Sigmoid colon (tissue), 7 donors: ENCODE data around the gene CASZ1. TPM values are rescaled to one million over a fixed set of nuclear protein-coding genes. Genes with fewer than 3 reads are reported as not detected.

Experiments
- DNase-seq: peaks from one replicate; pipeline ENCODE4 v3.0.0-alpha.2; 2019
- H3K27ac ChIP-seq, 4 donors: fragments of 200-600 bp; sonication (generic); one replicate each; pipeline ENCODE4 v1.5.1; 2016 to 2019; ENCODE audit warnings: mild to moderate bottlenecking in 1 of 4
- H3K27me3 ChIP-seq, 3 donors: fragments of 200-600 bp; sonication (generic); one replicate each; pipeline ENCODE4 v1.5.1; 2019; ENCODE audit warnings: mild to moderate bottlenecking in 1 of 3
- H3K36me3 ChIP-seq, 4 donors: fragments of 200-600 bp; sonication (generic); one replicate each; pipeline ENCODE4 v1.5.1; 2016 to 2019
- H3K4me1 ChIP-seq, 4 donors: fragments of 200-600 bp; sonication (generic); one replicate each; pipeline ENCODE4 v1.5.1; 2017 to 2019
- H3K4me3 ChIP-seq, 4 donors: fragments of 200-600 bp; sonication (generic); one replicate each; pipeline ENCODE4 v1.5.1; 2017 to 2019; ENCODE audit warnings: mild to moderate bottlenecking in 2 of 4, moderate library complexity in 1 of 4
- H3K9me3 ChIP-seq, 4 donors: fragments of 200-600 bp in 3 of 4; sonication (generic) in 3 of 4; one replicate each; pipeline versions ENCODE4 v1.5.1 to v1.6.1; 2013 to 2019
- EP300 ChIP-seq, 4 donors: sonication (generic); formaldehyde crosslinking; IDR thresholded peaks; one replicate each; pipeline ENCODE4 v1.6.1; 2017; ENCODE audit warnings: antibody characterized with exemption in 4 of 4
- POLR2A ChIP-seq, 2 donors: fragments of 450-650 bp; IDR thresholded peaks; one replicate each; pipeline ENCODE4 v1.6.1; 2016; ENCODE audit warnings: antibody characterized with exemption in 2 of 2, mild to moderate bottlenecking in 2 of 2, moderate library complexity in 2 of 2
- POLR2AphosphoS5 ChIP-seq, 4 donors: sonication (generic); formaldehyde crosslinking; IDR thresholded peaks; one replicate each; pipeline ENCODE4 v1.6.1; 2017; ENCODE audit warnings: antibody characterized with exemption in 4 of 4
- WGBS, 2 donors: extraction: QIAGEN DNeasy Blood & Tissue Kit; methylation state at CpG; one replicate each; pipeline ENCODE4 v1.1.7; 2013; 5-methylcytosine and 5-hydroxymethylcytosine counted together
- intact Hi-C: fragments of 100-400 bp; cut with DNase I; formaldehyde crosslinking; loops from one replicate; pipeline ENCODE4 v1.15.1; 2023
- polyA plus RNA-seq, 3 donors: library from polyadenylated mRNA; stranded (reverse); fragments of 200-250 nt; gene quantifications; one replicate each; pipeline ENCODE4 v1.2.3, GENCODE V29; 2013
- total RNA-seq, 4 donors: library from RNA; depleted of rRNA; stranded (reverse); fragments of >200 nt; gene quantifications; one replicate each; pipeline ENCODE4 v1.1.0, GENCODE V29; 2016
- TF ChIP-seq, protein P1 (sequence below), 4 experiments: fragments of 450-650 bp in 3 of 4; fragments of 200-600 bp in 1 of 4; IDR thresholded peaks; one replicate each; pipeline ENCODE4 v1.5.1; 2016 to 2019; ENCODE audit warnings: antibody characterized with exemption in 4 of 4, mild to moderate bottlenecking in 3 of 4, moderate library complexity in 2 of 4
- donor health status: healthy with polysubstance abuse.
- donor health status: Bipolar disorder and iron deficiency.
- donor health status: healthy.

Gene CASZ1
- total and polyA plus RNA-seq, 7 donors: 4.2 to 47.9 (median 23.6) TPM

DNA sequence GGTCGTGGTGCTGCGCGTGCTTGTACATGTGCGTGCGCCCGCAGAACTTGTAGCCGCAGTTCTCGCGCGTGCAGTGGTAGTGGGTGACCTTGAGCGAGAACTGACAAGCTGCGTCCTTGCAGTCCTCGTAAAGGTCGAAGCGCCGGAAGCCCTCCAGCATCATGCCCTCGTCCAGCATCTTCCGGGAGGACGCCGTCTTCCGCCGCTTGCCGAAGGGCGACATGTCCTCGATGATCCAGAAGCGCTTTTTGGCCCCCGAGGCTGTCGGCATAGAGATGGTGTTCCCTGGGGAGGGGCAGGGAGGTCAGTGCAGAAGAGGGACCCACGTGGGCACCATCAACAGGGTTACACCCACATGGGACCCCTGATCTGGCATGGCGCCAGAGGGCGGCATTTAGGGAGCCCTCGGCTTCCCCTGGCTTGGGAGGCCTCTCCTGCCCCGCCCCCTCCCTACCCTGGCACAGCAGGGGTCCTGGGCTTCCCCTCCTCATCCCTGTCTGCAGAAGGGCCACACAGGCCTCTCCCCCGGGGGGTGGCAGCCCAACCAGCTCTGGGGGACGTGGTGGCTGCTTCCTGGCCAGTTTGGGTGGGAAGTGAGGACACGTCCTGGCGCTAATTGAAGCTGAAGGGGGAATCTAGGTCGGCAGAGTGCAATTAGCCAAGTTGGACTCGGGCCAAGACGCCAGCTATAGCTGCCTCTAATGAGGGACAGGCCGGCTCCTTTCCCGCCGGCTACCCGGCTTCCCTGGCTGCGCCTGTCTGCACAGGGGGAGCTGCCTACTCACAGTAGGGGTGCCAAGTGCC, 156.5 kb downstream of the CASZ1 start:
- no peaks in the 10 kb centered on the region for H3K9me3 ChIP-seq
- TF ChIP-seq POLR2AphosphoS5 (IDR thresholded peaks at IDR 0.05) (peak in 2 of 4 donors; percentile 37 to 50), EP300 (IDR thresholded peaks at IDR 0.05) (no peak)
- DNase-seq: no peak
- H3K27me3 ChIP-seq: peaks cover 0 to 4% (median 0%) of the 10 kb centered on the region in 3 donors
- peaks cover 19 to 46% (median 26%) of the 10 kb centered on the region in 4 donors for H3K36me3 ChIP-seq
- H3K27ac ChIP-seq: peak overlapping the region; percentile 60 to 88 (median 81)
- intact Hi-C loops: loop anchor here (2.0 to 5.0 kb wide), 2 partner anchors 49 to 152 kb away; no protein-coding TSS in a partner anchor
- no peak overlapping the region for H3K4me3 ChIP-seq
- peaks cover 0 to 74% (median 61%) of the 10 kb centered on the region in 4 donors for H3K4me1 ChIP-seq
- 90 to 91% methylated on average over 45 of the region's 45 CpGs for WGBS, 2 donors

DNA sequence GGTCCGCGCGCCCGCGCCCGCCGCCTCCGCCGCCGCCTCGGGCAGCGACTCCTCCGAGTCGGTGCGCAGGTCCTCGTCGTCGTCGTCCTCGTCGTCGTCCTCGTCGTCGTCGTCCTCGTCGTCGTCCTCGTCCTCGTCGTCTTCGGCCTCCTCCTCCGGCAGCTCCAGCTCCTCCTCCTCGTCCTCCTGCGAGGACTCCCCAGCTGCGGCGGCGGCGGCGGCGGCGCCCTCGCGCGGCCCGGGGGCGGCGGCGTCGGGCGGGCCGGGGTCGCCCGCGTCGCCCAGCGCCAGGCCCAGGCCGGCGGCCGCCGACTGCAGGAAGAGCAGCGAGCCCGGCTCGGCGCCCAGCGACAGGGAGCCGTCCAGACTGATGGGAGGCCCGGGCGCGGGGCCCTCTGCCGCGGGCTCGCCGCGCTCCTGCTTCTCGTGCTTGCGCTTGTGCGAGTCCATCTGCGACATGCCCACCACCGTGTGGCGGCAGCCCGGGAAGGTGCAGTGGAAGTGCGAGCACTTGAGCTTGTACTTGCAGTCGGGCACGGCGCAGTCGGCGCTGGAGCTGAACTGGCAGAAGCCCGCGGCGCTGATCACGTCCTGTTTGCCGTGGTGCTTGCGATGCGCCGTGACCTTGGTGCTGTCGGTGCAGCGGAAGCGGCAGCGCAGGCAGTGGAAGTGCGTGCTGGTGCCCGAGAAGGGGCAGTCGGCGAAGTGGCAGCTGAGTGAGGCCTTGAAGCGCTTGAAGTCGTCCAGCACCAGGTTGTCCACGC, 157.3 kb downstream of the CASZ1 start:
- intact Hi-C loops: no loop called here
- no peak for TF ChIP-seq EP300 (IDR thresholded peaks at IDR 0.05)
- peak in 1 of 4 donors; percentile 2 for TF ChIP-seq POLR2AphosphoS5 (IDR thresholded peaks at IDR 0.05)
- TF ChIP-seq, protein P1, sequence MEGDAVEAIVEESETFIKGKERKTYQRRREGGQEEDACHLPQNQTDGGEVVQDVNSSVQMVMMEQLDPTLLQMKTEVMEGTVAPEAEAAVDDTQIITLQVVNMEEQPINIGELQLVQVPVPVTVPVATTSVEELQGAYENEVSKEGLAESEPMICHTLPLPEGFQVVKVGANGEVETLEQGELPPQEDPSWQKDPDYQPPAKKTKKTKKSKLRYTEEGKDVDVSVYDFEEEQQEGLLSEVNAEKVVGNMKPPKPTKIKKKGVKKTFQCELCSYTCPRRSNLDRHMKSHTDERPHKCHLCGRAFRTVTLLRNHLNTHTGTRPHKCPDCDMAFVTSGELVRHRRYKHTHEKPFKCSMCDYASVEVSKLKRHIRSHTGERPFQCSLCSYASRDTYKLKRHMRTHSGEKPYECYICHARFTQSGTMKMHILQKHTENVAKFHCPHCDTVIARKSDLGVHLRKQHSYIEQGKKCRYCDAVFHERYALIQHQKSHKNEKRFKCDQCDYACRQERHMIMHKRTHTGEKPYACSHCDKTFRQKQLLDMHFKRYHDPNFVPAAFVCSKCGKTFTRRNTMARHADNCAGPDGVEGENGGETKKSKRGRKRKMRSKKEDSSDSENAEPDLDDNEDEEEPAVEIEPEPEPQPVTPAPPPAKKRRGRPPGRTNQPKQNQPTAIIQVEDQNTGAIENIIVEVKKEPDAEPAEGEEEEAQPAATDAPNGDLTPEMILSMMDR (IDR thresholded peaks at IDR 0.05): no peak
- no peak for TF ChIP-seq POLR2A (IDR thresholded peaks at IDR 0.05)
- Histone ChIP-seq H3K27ac (peak overlapping the region in 3 of 4 donors; percentile 77 to 88 (median 85)), H3K36me3 (peaks cover 14 to 39% (median 19%) of the 10 kb centered on the region in 4 donors), H3K27me3 (peaks cover 0 to 4% (median 0%) of the 10 kb centered on the region in 3 donors), H3K4me1 (peaks cover 0 to 80% (median 66%) of the 10 kb centered on the region in 4 donors), H3K4me3 (no peak overlapping the region), H3K9me3 (no peaks in the 10 kb centered on the region)
- 66 to 93% methylated on average over 108 of the region's 108 CpGs for WGBS, 2 donors
- DNase-seq: no peak

DNA sequence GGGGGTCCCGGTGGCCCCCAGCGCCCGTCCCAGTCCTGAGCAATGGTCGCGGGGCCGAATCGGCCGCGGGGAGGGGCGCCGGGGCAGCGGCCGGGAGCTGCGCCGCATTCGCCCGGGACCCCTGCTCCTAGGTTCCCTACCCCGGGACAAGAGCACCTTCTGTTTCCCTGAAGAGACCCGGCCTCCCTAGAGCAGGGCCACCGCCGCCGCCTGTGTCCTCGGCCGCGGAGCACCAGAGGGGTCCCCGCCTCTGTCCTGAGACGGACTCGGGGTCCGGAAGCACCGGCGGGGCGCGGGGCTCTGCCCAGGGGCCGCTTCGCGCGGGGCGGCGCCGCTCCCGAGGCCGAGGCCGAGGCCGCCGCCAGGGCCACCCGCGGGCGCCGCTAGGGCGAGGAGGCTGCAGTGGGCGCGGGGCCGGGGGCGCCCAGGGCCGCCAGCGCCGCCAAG, 157.9 kb downstream of the CASZ1 start:
- Histone ChIP-seq H3K4me1 (peaks cover 0 to 80% (median 66%) of the 10 kb centered on the region in 4 donors), H3K27me3 (peaks cover 0 to 4% (median 0%) of the 10 kb centered on the region in 3 donors), H3K9me3 (no peaks in the 10 kb centered on the region), H3K36me3 (peaks cover 9 to 32% (median 16%) of the 10 kb centered on the region in 4 donors), H3K4me3 (peak overlapping the region in 2 of 4 donors; percentile 13 to 22), H3K27ac (peak overlapping the region; percentile 56 to 84 (median 82))
- DNase-seq: no peak
- intact Hi-C loops: no loop called here
- 39 to 85% methylated on average over 57 of the region's 57 CpGs for WGBS, 2 donors
- no peak for TF ChIP-seq POLR2A (IDR thresholded peaks at IDR 0.05)
- no peak for TF ChIP-seq EP300 (IDR thresholded peaks at IDR 0.05)
- no peak for TF ChIP-seq POLR2AphosphoS5 (IDR thresholded peaks at IDR 0.05)
- TF ChIP-seq, protein P1 (IDR thresholded peaks at IDR 0.05): no peak

DNA sequence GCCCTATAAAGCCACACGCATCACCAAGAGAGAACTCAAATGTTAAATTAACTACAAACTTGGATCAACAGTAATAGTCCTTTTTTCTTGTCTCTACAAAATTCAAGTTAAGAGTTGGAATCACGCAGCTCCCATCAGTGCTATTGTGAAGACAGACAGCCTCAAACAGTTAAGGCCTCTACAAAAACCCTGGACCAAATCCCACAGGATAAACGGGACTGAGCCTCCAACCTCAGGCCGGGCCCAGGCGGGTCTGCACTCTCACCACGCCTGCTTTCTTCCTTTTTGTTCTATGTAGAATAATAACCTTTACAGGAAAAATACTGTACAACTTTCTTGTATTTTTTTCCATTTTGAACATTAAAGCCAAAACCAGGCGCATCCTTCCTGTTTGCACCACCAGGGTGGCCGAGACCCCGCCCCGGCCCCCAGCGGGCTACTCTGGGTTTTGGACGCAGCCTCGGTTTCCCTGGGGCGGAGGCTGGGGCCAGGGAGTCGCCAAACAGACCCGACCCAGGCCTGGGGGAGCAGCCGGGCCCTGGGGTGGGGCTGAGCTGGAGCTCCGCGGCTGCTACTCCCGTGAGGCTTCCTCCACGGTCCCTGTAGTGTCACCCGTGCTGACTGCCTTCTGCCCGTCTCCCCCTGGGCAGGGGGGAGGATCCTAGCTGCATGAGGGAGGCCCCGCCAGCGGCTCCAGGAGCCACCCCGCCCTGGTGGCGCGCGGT, 158.4 kb downstream of the CASZ1 start:
- peak overlapping the region in 2 of 4 donors; percentile 13 to 22 for H3K4me3 ChIP-seq
- peaks cover 0 to 74% (median 66%) of the 10 kb centered on the region in 4 donors for H3K4me1 ChIP-seq
- H3K27me3 ChIP-seq: peaks cover 0 to 4% (median 0%) of the 10 kb centered on the region in 3 donors
- peak overlapping the region; percentile 56 to 84 (median 82) for H3K27ac ChIP-seq
- no peaks in the 10 kb centered on the region for H3K9me3 ChIP-seq
- H3K36me3 ChIP-seq: peaks cover 7 to 27% (median 11%) of the 10 kb centered on the region in 4 donors
- DNase-seq: peak; percentile 63
- TF ChIP-seq, protein P1 (IDR thresholded peaks at IDR 0.05): peak in 1 of 4 experiments; percentile 17
- TF ChIP-seq POLR2AphosphoS5 (IDR thresholded peaks at IDR 0.05): peak in 2 of 4 donors; percentile 15 to 26
- TF ChIP-seq POLR2A (IDR thresholded peaks at IDR 0.05): no peak
- intact Hi-C loops: no loop called here
- 51 to 72% methylated on average over 29 of the region's 29 CpGs for WGBS, 2 donors
